Activated naive CD4-positive, alpha-beta T cell treated with anti-CD3 and anti-CD28 coated beads, Interleukin-2, amount 50 U/mL, for 16 hours (primary cell): ENCODE measurements around the gene ZBTB37.
"Not testable (repeated sequence)": the region's sequence is repeated elsewhere in the genome, so short reads cannot be mapped to it uniquely, and the experiment has no call there.

Experiments
- DNase-seq: peaks from one replicate; pipeline ENCODE4 v3.0.0-alpha.2; 2020

Gene ZBTB37

DNA sequence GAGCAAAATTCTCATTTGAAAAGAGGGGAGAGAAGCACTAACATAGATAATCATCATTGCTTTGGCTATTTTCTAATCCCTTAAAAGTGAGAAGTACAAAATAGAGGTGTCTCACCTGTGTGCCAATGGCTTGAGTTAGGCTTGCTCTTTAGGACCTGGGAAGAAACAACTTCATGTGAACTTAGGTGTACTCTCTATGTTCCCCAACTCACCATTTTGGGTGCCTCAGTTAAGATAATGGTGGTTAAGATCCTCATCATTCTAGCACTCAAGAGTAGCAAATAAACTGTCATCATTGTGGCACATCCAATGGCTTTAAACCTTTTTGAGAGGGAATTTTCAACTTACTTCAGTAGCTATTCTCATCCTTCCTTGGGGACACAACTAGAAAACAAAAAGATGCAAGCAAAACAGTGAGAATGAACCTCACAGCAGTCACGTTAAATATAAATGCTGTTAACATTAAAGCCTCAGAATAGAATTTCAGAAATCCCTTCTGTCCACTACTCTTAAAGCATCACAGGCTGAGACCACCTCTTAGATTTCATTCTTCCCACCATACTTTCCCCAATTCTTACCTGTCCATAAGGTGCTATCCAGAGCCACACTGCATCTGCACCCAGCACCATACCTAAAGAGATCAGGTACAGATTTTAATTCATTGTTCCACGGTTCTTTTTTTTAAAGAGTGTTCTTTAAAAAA lies 1.6 kb upstream of the ZBTB37 start:
- DNase-seq = no peak

DNA sequence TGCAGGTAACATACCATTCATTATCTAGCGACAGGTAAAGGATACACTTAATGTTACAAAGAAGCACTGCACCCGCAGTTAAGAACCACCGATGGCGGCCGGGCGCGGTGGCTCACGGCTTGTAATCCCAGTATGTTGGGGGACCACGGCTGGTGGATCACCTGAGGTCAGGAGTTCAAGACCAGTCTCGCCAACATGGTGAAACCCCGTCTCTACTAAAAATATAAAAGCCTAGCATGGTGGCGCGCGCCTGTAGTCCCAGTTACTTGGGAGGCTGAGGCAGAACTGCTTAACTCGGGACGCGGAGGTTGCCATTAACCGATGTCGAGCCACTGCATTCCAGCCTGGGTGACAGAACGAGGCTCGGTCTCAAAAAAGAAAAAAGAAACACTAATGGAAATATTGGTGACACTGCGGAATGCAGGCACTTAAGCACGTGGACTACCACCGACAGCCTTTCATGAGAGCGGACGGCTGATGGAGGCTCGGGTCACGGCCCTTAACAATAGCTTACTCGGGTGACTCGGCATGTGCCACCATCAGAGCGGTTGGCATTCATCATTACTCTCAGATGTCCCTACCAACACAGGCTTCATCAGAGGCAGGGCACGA lies 933 bp upstream of the ZBTB37 start:
- DNase-seq = no peak

DNA sequence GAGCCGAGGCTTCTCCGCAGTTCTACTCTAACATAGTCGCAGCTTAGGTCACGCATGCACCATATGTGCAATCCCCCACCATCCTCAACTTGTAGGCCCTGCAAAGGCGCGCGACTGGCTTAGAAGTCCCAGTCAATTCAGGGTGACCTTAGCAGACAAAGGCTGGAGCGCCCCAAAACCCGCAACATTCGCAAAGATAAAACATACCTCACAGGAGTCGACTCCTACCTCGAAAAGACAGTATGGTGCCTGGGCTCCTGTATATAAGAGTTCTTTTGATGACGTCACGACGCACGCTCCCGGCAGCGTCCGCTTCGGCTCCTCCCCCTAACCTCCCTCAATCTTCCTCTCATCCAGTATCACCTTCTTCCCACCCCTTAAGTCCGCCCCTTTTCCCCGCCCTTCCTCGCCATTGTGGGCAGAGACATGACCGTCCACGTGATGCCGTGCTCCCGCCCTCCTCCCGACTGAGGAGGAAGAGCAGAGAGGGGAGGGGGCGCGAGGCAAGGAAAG lies 371 bp upstream of the ZBTB37 start, which contains the start of gene GAS5:
GAS5 (minus strand) TSS at position 237 of the 513 bp plus-strand sequence.
- DNase-seq = peak; percentile 100

DNA sequence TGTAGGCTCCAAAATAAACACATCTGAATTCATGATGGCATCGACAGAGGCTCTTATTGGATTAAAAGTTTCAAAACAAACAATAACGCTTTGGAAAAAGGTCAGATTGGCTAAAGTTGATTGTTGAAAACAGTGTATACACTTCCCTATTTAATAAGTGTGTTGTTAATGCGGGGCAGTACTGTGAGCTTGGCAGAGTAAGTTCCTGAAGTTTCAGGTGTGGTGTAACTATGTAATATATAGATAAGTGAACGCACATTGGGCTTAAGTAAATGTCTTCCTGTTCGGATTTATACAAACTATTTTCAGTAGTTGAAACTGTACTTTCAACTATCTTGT lies 810 bp downstream of the ZBTB37 start:
- no peak for DNase-seq

DNA sequence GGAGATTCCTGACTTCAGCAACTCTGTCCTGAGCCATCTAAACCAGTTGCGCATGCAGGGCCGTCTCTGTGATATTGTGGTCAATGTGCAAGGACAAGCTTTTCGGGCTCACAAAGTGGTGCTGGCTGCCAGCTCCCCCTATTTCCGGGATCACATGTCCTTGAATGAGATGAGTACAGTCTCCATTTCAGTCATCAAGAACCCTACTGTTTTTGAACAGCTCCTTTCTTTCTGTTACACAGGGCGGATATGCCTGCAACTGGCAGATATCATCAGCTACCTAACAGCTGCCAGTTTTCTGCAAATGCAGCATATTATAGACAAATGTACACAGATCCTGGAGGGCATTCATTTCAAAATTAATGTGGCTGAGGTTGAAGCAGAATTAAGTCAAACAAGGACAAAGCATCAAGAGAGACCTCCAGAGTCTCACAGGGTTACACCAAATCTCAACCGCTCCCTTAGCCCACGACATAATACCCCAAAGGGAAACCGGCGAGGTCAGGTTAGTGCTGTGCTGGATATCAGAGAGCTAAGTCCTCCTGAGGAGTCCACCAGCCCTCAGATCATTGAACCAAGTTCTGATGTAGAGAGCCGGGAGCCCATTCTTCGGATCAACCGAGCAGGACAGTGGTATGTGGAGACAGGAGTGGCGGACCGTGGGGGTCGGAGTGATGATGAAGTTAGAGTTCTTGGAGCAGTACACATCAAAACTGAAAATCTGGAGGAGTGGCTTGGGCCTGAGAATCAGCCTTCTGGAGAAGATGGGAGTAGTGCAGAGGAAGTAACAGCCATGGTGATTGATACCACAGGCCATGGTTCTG lies 2.3 kb downstream of the ZBTB37 start:
- DNase-seq = no peak

DNA sequence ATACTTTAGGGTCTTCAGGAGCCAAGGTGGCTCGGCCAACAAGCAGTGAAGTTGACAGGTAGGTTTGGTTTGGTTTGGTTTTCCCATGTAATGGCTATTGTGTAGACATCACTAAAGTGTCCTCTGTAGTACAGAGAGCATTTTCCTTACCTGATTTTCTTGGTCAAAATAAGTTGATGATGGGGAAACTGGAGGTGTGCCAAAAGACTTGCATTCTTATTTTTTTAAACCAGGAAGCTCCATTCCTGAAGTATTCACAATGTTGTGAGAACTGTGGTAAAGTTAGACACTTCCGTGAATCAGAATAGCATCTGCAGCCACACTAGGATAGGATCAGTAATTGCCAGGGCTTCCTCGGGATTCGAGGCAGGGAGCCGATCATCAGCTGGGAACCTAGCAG lies 2.9 kb downstream of the ZBTB37 start:
- DNase-seq = no peak

DNA sequence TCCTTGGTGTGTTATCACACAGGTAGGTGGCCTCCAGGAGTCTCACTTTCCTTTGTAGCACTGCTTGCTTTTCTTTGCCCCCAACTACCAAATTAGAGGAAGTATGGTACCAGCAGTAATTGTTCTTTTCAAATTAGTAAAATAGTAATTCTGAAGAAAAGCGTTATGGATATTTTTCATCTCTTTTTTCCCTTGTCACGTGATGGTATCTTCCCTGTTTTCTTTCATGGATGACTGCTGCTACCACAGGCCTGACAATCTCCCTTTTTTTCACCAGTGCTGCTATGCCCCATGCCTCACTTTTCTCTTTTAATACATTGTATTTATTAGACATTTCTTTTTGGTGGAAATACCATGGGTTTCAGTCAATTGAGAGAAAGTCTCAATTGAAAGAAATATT lies 3.3 kb downstream of the ZBTB37 start:
- no peak for DNase-seq

DNA sequence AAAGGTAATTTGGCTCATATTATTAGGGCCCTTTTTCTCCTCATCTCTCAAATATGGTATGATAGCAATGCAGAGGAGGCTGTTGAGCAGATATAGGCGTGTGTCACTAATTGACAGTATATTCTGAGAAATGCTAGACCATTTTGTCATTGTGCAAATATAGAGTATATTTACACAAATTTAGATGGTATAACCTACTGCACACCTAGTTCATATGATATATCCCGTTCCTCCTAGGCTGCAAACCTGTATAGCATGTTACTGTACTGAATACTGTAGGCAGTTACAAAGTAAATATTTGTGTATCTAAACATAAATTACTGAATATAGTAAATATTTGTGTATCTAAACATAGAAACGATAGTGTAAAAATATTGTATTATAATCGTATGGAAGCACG lies 8.6 kb downstream of the ZBTB37 start:
- DNase-seq = no peak

DNA sequence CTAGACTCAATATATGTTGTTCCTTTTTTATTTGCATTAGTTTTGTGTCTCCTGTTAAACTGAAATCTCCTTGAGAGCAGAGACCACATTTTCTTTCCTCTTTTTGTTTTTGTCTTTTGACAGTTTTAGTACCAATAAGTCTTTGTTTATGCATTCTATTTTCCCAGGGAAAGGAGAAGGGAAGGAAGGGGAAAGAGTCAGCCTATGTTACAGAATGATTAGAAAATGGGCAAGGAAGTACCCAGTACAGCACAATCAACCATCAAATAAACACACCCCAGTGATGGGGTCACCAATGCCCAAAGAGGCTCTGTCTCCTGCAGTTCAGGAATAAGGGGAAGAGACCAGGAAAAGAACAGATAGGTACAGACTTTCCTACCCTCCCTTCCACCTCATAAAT lies 10.1 kb downstream of the ZBTB37 start:
- DNase-seq = no peak

DNA sequence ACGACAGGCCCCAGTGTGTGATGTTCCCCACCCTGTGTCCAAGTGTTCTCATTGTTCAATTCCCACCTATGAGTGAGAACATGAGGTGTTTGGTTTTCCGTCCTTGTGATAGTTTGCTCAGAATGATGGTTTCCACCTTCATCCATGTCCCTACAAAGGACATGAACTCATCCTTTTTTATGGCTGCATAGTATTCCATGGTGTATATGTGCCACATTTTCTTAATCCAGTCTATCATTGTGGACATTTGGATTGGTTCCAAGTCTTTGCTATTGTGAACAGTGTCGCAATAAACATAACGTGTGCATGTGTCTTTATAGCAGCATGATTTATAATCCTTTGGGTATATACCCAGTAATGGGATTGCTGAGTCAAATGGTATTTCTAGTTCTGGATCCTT lies 12.9 kb downstream of the ZBTB37 start:
- DNase-seq = not testable (repeated sequence)

DNA sequence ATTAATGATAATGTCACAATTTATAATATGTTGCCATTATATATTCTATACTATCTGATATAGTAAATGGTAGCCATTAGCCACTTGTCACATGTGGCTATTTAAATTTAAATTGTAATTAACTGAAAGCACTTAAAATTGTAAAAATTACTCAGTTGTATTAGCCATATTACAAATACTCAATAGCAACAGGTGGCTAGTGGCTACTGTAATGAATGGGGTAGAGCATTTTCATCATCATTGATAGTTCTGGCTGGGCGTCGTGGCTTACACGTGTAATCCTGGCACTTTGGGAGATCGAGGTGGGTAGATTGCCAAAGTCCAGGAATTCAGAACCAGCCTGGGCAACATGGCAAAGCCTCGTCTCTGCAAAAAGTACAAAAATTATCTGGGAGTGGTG lies 16.5 kb downstream of the ZBTB37 start:
- no peak for DNase-seq

DNA sequence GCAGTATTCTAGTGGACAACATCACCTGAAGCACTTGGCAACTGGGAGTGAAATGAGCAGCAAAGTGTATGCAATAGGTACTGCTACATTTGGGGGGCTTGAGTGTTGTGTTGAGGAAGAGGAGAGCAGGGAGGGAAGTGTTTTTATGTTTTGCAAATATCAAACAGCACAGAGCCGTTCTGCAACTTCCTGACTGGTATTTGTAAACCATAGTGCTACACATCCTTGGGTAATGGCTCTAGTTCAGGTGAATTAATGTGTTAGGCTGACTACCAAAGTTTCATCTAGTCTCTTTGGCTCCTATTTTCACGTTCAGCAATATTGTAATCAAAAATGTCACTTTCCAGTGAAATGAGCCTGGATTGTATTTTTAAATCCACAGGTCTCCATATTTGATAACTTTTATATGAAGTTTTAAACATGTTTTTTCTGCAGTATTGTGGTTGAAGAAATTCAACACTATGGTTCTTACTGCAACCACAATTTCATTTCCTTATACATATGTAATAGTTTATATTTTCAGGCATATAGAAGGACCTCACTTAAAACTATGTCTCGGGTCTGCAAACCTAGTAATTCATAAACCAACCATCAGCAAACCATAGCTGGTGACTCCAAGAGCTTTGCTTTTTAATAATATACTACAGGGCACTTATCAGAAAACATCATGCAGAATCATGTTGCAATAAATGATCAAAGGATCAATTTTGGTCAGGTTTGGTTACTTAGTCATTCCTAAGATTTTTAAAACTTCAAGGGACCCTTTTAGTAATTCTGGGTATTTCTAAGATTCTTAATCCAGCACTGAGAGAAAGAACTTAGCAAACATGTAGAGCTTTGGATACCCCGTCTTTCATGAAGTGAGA lies 18.8 kb downstream of the ZBTB37 start:
- no peak for DNase-seq

DNA sequence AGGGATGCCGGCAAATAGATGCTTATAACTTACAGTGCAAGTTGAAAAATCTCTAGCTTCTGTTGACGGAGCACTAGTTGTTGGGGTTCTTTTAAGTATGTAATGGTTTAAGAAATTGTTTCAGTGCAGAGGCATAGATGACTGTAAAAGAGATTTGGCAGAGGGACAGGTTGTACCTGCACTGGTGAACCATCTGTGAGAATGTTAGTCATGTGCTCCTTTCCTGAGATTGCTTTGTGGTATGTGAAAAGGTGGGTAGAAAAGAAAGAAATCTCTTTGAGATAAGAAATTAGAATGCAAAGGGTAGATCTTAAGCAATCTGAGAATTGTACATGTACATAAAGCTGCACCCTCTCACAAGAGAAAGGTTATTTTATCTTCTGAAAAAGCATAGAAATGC lies 19.4 kb downstream of the ZBTB37 start:
- DNase-seq = no peak

DNA sequence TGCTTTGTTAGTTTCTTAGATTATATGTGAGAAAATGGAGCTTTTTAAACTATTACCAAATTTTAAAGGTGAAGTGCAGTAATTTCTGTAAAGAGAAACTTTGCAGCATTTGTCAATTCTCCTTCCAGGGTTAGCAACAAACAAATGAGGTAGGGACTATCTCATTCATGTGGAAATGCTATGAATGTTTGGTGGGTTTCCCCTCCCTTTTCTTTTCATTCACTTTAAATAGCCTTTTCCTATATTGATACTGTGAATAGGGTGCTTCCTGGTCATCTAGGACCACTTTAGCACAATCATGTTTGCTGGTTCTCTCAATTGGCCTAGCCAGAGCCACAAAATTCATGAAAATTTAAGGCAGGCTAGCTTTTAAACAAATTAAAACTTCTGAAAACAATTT lies 20.6 kb downstream of the ZBTB37 start:
- no peak for DNase-seq

DNA sequence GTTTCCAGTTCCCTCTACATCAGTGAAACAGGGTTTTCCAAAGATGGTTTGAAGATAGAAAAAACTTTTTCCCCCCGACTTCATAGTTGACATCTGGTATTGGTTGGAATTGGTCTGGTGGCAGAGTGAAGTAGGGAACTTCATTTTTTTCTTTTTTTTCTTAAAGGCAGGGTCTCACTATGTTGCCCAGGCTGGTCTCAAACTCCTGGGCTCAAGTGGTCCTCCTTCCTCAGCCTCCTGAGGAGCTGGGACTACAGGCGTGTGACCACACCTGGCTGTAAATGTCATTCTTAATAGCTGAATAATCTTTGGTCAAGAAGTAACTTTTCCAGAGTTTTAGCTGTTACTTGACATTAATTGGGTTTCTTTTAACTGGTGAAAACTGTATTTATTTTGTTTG lies 21.7 kb downstream of the ZBTB37 start:
- DNase-seq = no peak

DNA sequence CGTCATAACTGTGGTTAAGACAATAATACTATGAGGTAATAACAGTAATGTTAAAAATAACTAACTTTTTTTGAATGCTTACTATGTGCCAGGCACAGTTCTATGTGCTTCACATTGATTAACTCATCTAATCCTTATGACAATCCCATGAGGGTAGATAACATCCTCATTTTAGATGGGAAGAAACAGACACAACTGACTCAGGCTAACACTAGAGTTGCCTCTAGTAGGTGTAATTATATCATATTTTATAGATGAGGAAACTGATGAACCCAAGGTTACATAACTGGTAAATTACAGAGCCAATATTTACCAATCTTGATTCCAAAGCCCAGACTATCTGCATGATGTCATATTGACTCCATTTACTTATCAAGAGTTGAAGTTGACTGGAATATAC lies 25.4 kb downstream of the ZBTB37 start:
- no peak for DNase-seq

DNA sequence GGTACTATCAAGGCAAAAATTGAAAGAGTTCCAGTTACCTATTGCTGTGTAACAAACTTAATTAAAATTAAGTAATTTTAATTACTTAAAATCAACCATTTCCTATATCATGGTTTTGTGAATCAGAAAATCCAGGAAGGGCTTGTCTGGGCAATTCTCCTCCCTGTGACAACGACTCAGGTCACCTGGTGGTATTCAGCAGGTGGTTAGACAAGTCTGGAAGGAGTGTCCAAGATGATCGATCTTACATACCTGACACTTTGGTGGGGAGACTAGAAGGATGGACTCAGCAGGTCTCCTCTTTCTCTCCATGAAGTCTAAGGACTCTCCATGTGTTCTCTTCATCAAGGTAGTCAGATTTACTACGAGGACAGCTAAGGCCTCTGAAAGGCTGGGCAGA lies 26.0 kb downstream of the ZBTB37 start:
- no peak for DNase-seq

DNA sequence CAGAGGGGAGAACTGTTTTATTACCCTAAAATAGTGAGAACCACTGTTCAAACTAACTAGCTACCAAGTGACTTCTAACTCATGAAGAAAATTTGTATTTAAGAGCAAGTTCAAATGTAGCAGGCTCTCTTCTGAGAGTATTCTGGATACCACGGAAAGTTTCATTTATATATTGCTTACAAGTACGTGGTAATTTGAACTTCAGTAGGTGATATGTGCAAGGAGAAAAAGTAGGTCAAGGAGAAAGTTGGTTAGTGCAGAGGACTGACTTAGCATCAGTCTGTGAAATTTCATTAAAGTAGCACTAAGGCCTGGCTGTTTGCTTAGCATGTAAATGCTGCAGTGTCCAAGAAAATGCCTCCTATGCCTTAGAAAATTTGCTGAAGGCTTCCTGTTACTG lies 32.2 kb downstream of the ZBTB37 start:
- no peak for DNase-seq

DNA sequence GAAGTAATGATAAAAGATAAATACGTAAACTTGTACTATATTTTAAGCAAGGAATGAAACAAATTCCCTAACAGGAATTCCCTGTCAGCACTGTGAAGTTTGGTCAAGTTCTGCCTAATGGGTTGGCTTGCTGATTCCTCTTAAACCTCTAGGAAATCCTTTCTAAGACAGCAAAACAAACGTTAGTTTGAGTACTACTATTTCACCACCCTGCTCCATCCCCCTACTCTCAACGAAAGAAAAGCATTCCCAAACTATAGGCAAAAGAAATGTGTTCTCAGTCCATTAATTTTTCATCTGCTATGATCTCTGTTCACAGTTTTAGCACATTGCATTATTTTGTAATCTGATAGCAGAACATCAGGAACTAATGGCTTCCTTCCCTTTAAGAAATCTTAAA lies 32.8 kb downstream of the ZBTB37 start:
- DNase-seq = no peak

DNA sequence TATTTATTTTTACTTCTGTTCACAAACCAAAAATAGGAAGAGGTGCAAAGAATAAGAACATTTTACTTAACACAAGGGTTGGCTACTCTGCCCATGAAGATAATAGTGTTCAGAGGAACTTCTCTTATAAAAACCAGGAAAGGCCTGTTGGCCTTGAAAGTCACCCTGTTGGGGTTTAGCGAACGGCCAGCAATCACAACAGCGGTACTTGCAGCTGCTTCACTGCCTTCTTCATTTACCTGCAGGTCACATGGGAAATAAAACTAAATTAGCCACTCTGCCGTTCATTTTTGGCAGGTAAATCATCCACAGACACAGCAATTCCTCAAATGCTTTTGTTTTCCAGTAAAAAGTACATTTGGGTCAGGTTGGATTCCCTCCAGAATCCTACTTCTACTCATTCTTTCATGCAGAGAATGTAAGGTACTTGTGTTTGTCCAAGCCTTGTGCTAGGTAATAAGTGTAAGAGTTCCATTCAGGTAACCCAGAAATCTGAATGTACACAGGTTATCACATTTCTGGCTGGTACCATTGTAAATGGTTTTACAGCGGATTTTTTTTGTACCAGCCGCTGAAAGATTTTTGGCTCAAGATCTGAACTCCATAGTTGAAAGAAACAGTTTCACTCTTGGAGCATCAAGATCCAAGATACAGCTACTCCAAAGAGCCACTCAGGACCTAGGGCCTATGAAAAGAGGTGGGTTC lies 35.8 kb downstream of the ZBTB37 start:
- DNase-seq = no peak

DNA sequence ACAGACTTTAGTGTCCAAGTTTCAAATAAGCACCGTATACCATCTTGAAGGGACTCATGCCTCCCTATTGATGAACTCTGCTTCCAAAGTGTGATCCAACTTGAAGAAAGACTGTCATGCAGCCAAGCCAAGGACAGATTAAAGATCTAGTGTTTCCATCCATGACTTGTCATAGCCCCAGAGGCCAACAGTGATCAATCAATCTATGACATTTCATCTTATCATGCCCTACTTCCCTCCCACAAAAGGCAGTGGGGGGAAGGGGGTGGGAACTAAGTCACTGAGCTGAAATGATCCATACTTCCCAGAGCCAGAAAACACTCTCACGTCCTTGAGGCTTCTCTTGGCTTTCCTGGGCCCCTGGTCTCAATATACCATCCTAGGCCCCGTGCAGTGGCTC lies 44.9 kb downstream of the ZBTB37 start:
- no peak for DNase-seq

DNA sequence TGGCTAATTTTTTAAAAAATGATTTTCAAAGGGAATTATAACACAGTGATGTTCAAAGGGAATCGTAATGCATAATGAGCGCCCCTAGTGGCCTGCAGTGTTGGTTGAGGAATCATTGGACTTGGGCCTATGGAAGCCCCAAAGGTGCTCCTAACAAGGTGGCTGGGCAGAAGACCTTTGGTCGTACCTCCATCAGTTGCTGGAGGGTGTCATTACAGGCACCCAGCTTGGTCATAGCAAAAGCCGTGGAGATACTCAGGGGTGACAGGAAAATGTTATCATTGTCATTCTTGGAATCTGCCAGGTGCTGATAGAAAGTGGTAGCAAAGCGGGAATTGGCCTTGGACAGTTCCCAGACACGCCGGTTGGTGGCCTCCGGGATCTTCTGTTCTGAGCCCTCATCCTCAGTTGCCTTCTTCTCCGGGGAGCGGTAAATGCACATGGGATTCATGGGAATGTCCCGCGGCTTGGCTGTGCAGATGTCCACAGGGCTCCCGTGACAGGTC lies 46.2 kb downstream of the ZBTB37 start:
- no peak for DNase-seq
